ENCODE measurements around the gene KLHL42.

DNA sequence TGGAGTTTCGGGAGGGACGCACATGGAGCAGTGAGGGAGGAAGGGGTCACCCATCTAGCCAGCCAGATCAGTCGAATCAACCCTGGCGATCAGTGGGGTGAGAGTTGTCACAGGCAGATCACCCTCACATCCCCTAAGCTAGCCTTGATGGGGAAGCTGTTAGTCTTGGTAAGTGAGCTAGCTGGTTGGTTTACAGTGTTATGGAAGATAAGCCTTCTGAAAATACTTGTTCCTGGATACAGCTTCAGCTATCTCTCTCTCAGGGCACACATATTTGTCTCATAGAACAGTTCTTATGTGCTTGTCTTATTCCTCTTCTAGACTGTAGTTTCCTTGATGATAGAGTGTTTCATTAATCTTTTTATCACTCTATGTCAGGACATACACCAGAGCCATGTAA is 26.2 kb downstream of the KLHL42 start:
- TF ChIP-seq POLR2AphosphoS5 (IDR thresholded peaks at IDR 0.05; ENCODE audit: low read length) (no peak), POLR2A (IDR thresholded peaks at IDR 0.05; ENCODE audit: low read depth, low read length) (no peak), KAT2A (conservative IDR thresholded peaks at IDR 0.05; ENCODE audit: control insufficient read depth, low read depth, low read length) (no peak), MXI1 (IDR thresholded peaks at IDR 0.05; ENCODE audit: low read depth, low read length) (no peak)
- TF ChIP-seq, protein P1, sequence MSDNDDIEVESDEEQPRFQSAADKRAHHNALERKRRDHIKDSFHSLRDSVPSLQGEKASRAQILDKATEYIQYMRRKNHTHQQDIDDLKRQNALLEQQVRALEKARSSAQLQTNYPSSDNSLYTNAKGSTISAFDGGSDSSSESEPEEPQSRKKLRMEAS (IDR thresholded peaks at IDR 0.05; ENCODE audit: low read depth, low read length), result no peak
- TF ChIP-seq, protein P2, sequence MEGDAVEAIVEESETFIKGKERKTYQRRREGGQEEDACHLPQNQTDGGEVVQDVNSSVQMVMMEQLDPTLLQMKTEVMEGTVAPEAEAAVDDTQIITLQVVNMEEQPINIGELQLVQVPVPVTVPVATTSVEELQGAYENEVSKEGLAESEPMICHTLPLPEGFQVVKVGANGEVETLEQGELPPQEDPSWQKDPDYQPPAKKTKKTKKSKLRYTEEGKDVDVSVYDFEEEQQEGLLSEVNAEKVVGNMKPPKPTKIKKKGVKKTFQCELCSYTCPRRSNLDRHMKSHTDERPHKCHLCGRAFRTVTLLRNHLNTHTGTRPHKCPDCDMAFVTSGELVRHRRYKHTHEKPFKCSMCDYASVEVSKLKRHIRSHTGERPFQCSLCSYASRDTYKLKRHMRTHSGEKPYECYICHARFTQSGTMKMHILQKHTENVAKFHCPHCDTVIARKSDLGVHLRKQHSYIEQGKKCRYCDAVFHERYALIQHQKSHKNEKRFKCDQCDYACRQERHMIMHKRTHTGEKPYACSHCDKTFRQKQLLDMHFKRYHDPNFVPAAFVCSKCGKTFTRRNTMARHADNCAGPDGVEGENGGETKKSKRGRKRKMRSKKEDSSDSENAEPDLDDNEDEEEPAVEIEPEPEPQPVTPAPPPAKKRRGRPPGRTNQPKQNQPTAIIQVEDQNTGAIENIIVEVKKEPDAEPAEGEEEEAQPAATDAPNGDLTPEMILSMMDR (IDR thresholded peaks at IDR 0.05 in 2 of 3, conservative IDR thresholded peaks at IDR 0.05 in 1 of 3; ENCODE audit: control insufficient read depth in 2 of 3, extremely low read depth in 1 of 3, insufficient read depth in 1 of 3, low read depth in 3 of 3, low read length in 3 of 3), result no peak
